ENCODE data around the gene MDH1. TPM values are rescaled to one million over a fixed set of nuclear protein-coding genes. Genes with fewer than 3 reads are reported as not detected.
A peak's percentile ranks its signal among the peaks of the same experiment; 100 is the strongest.
"Not testable (repeated sequence)": the region's sequence is repeated elsewhere in the genome, so short reads cannot be mapped to it uniquely, and the experiment has no call there.

MDH1 gene
- 299 TPM for polyA plus RNA-seq (ENCODE audit: insufficient read length)

- DNase-seq = peak; percentile 97
Observed at GRCh38 chr2:63588385-63589147, at the start of gene MDH1, which contains the start of gene WDPCP. MDH1 (plus strand) TSS chr2:63588963; CDS start chr2:63589044, 81 bp downstream. WDPCP (minus strand) TSS chr2:63588477; CDS start chr2:63588271, 206 bp downstream.

- DNase-seq = no peak
Observed at GRCh38 chr2:63539416-63540162, 49.2 kb upstream of the MDH1 start.

GRCh38 chr2:63544017-63544627, 44.6 kb upstream of the MDH1 start:
- no peak for DNase-seq

GRCh38 chr2:63545023-63545422, 43.7 kb upstream of the MDH1 start:
- DNase-seq = no peak

GRCh38 chr2:63553049-63553448, 35.7 kb upstream of the MDH1 start:
- no peak for DNase-seq

- DNase-seq = no peak
Observed at GRCh38 chr2:63555299-63555698, 33.5 kb upstream of the MDH1 start.

- no peak for DNase-seq
Observed at GRCh38 chr2:63555931-63556330, 32.8 kb upstream of the MDH1 start.

GRCh38 chr2:63557819-63558218, 30.9 kb upstream of the MDH1 start:
- DNase-seq = not testable (repeated sequence)

GRCh38 chr2:63558922-63559321, 29.8 kb upstream of the MDH1 start:
- DNase-seq = not testable (repeated sequence)

- DNase-seq = no peak
Observed at GRCh38 chr2:63562751-63563150, 26.0 kb upstream of the MDH1 start.

GRCh38 chr2:63569740-63570139, 19.0 kb upstream of the MDH1 start:
- DNase-seq = no peak

GRCh38 chr2:63571291-63571690, 17.5 kb upstream of the MDH1 start:
- no peak for DNase-seq

- no peak for DNase-seq
Observed at GRCh38 chr2:63572001-63572400, 16.8 kb upstream of the MDH1 start.

- not testable (repeated sequence) for DNase-seq
Observed at GRCh38 chr2:63573026-63573425, 15.7 kb upstream of the MDH1 start.

- not testable (repeated sequence) for DNase-seq
Observed at GRCh38 chr2:63573726-63574345, 14.9 kb upstream of the MDH1 start.

- no peak for DNase-seq
Observed at GRCh38 chr2:63576546-63576945, 12.2 kb upstream of the MDH1 start.

- DNase-seq = no peak
Observed at GRCh38 chr2:63578767-63579166, 10.0 kb upstream of the MDH1 start.

- no peak for DNase-seq
Observed at GRCh38 chr2:63580651-63581297, 8.0 kb upstream of the MDH1 start.

GRCh38 chr2:63581298-63581961, 7.3 kb upstream of the MDH1 start:
- no peak for DNase-seq

- no peak for DNase-seq
Observed at GRCh38 chr2:63582873-63583272, 5.9 kb upstream of the MDH1 start.

- no peak for DNase-seq
Observed at GRCh38 chr2:63587814-63588384, 864 bp upstream of the MDH1 start.

Data from hindlimb muscle (tissue), 1 donor.